Activated naive CD4-positive, alpha-beta T cell treated with anti-CD3 and anti-CD28 coated beads, Interleukin-2, amount 50 U/mL, for 72 hours (primary cell): ENCODE measurements around the gene ATG9A. TPM values are rescaled to one million over a fixed set of nuclear protein-coding genes. Genes with fewer than 3 reads are reported as not detected.
"Not testable (repeated sequence)": the region's sequence is repeated elsewhere in the genome, so short reads cannot be mapped to it uniquely, and the experiment has no call there.

Source experiments
- ATAC-seq, 2 donors: fragments of 150-1000 bp; cut with Tn5 transposase; 2 replicates each; pipeline ENCODE4 v1.10.0; 2021; ENCODE audit warnings: mild to moderate bottlenecking in 2 of 2, moderate library complexity in 2 of 2
- DNase-seq, 2 donors: peaks; one replicate each; pipeline ENCODE4 v3.0.0; 2021 to 2022; ENCODE audit warnings: low spot score in 2 of 2
- H3K27ac Mint-ChIP-seq, 2 donors: one replicate each; pipeline ENCODE4 v1.8.0; 2022; ENCODE audit warnings: mild to moderate bottlenecking in 2 of 2, mixed read lengths in 2 of 2
- H3K36me3 Mint-ChIP-seq, 2 donors: one replicate each; pipeline ENCODE4 v1.8.0; 2022; ENCODE audit warnings: mixed read lengths in 2 of 2
- H3K9me3 Mint-ChIP-seq, 2 donors: one replicate each; pipeline ENCODE4 v1.8.0; 2022; ENCODE audit warnings: mixed read lengths in 2 of 2
- total RNA-seq, 2 donors: library from RNA; stranded (reverse); gene quantifications; one replicate each; pipeline ENCODE4 v1.2.3, GENCODE V29; 2022

ATG9A gene
- total RNA-seq, 2 donors from 2014 or later: 49.1 to 80.6 TPM

DNA sequence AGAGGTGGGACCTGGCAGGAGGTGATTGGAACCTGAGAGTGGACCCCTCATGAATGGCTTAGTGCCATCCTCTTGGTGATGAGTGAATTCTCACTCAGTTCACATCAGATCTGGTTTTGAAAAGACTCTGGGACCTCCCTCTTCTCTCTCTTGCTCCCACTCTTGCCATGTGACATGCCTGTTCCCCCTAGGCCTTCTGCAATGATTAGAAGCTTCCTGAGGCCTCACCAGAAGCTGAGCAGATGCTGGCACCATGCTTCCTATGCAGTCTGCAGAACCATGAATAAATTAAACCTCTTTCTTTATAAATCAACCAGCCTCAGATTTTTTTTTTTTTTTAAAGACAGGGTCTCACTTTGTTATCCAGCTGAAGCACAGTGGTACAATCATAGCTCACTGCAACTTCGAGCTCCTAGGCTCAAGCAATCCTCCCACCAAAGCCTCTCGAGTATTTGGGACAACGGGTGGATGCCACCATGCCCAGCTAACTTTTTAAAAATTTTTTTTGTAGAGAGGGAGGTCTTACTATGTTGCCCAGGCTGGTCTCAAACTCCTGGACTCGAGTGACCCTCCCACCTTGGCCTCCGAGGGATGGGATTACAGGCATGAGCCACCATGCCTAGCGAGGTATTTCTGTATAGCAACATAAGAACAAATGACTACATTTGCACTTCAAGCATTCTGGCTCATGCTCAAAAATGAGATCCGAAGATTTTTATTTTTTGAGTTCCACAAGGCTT lies 24.8 kb downstream of the ATG9A start:
- Mint-ChIP-seq H3K9me3 (peaks cover 0 to 4% of the 10 kb centered on the region in 2 donors), H3K27ac (no peak overlapping the region), H3K36me3 (peaks cover 0 to 15% of the 10 kb centered on the region in 2 donors)
- DNase-seq (no peak), ATAC-seq (no peak)

DNA sequence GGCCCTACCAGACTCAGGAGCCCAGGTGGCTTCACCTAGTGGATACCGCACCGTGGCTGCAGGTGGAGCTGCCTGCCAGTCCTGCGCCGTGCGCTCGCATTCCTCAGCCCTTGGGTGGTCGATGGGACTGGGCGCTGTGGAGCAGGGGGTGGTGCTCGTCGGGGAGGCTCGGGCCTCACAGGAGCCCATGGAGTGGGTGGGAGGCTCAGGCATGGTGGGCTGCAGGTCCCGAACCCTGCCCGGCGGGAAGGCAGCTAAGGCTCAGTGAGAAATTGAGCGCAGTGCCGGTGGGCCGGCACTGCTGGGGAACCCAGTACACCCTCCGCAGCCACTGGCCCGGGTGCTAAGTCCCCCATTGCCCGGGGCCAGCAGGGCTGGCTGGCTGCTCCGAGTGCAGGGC lies 28.1 kb downstream of the ATG9A start:
- not testable (repeated sequence) for ATAC-seq, H3K9me3 Mint-ChIP-seq, DNase-seq
- Mint-ChIP-seq H3K27ac (peak overlapping the region in 1 of 2 donors; percentile 54), H3K36me3 (peaks cover 0 to 15% of the 10 kb centered on the region in 2 donors)

DNA sequence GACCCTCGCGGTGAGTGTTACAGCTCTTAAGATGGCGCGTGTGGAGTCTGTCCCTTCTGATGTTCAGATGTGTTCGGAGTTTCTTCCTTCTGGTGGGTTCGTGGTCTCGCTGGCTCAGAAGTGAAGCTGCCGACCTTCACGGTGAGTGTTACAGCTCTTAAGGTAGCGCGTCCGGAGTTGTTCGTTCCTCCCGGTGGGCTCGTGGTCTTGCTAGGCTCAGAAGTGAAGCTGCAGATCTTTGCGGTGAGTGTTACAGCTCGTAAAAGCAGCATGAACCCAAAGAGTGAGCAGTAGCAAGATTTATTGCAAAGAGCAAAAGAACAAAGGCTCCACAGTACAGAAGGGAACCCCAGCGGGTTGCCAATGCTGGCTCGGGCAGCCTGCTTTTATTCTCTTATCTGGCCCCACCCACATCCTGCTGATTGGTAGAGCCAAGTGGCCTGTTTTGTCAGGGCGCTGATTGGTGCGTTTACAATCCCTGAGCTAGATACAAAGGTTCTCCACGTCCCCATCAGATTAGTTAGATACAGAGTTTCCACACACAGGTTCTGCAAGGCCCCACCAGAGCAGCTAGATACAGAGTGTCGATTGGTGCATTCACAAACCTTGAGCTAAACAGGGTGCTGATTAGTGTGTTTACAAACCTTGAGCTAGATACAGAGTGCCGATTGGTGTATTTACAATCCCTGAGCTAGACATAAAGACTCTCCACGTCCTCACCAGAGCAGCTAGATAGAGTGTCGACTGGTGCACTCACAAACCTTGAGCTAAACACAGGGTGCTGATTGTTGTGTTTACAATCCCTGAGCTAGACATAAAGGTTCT lies 28.7 kb downstream of the ATG9A start:
- not testable (repeated sequence) for ATAC-seq, DNase-seq, H3K9me3 Mint-ChIP-seq
- peak overlapping the region; percentile 54 to 76 for H3K27ac Mint-ChIP-seq
- H3K36me3 Mint-ChIP-seq: peaks cover 0 to 15% of the 10 kb centered on the region in 2 donors

DNA sequence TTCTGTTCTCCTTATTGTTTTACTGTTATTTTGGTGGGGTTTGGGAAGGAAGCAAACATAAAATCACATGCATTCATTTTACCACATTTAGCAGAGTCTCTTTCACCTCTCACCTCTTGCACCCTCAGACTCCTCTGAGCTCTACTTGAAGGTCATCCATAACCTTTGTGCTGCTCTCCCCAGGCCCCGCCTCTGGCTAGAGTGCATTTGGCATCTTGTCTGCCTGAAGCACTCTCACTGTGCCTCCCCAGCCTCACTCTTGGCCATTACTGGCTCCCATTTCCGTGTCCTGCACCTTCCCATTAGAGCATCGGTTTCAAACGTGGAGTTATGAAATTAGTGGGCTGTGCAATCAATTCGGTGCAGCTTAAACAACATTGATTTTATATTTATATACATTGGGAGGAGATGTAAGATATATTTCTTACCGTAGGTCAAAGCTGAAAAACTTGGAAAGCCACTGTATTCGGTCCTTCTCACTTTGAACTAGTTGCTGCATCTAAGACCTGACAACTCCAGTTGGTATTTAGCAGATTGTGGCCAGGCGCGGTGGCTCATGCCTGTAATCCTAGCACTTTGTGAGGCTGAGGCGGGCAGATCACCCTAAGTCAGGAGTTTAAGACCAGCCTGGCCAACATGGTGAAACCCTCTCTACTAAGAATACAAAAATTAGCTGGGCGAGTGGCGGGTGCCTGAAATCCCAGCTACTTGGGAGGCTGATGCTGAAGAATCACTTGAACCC lies 29.8 kb downstream of the ATG9A start:
- H3K9me3 Mint-ChIP-seq: peaks cover 0 to 4% of the 10 kb centered on the region in 2 donors
- ATAC-seq: peak in 1 of 2 donors; percentile 37
- no peak overlapping the region for H3K27ac Mint-ChIP-seq
- no peak for DNase-seq
- peaks cover 0 to 12% of the 10 kb centered on the region in 2 donors for H3K36me3 Mint-ChIP-seq

DNA sequence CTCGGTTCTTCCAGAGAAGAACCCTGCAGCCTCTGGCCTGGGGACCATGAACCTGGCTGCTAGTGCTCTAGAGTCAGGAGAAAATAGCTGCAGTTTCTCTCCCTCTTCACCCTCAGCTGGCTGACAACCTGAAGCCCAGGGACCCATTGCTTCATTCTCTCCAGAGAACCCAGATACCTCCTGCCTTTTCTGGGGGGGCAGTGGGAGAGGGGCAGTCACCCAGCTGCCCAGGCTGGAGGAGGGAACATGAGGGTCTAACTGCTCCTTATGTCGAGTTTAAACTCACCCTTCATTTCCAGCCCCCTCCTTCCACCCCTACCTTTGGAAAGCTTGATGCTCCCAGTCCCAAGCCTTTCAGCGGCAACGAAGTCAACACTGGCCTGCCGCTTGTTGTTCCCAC lies 30.5 kb downstream of the ATG9A start:
- ATAC-seq: peak in 1 of 2 donors; percentile 18
- no peaks in the 10 kb centered on the region for H3K9me3 Mint-ChIP-seq
- H3K36me3 Mint-ChIP-seq: peaks cover 0 to 7% of the 10 kb centered on the region in 2 donors
- no peak for DNase-seq
- H3K27ac Mint-ChIP-seq: no peak overlapping the region

DNA sequence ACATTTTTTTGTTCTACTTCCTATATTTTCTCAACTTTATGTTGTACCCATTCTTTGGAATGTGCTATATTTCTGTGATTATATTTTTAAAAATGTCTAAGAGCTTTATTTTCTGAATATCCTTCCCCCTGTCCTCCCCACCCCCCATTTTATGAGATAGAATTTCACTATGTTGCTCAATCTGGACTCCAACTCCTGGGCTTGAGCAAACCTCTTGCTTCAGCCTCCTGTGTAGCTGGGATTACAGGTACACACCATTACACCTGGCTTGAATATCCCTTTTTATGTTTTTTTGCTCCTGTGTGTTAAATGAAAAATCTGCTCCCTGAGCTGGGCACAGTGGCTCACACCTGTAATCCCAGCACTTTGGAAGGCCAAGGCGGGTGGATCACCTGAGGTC lies 32.0 kb downstream of the ATG9A start:
- Mint-ChIP-seq H3K9me3 (no peaks in the 10 kb centered on the region), H3K27ac (no peak overlapping the region), H3K36me3 (peaks cover 0 to 7% of the 10 kb centered on the region in 2 donors)
- no peak for DNase-seq
- no peak for ATAC-seq

DNA sequence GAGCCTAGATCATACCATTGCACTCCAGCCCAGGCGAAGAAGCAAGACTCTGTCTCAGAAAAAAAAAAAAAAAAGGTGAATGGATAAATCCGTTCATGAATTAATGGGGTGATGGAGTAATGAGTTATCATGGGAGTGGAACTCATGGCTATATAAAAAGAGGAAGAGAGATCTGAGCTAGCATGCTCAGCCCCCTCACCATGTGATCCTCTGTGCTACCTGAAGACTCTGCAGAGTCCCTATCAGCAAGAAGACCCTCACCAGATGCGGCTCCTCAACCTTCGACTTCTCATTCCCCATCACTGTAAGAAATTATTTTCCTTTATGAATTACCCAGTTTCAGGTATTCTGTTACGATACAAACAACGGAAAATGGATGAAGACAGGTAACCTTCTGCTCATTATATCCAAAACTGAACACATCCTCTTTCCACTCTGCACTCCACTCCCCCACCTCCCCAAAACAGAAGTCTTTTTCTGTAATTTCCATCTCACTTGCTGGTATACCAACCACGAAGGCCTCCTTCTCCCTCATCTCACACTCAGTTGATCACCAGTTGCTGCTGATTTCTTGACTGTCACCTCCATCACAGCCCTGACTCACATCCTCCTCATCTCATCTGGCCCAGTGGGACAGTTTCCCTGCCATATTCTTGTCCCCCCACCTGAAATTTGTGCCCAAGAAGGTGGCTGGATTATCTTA lies 42.5 kb downstream of the ATG9A start:
- H3K36me3 Mint-ChIP-seq: peaks cover 5 to 16% of the 10 kb centered on the region in 2 donors
- peak overlapping the region; percentile 38 to 58 for H3K27ac Mint-ChIP-seq
- peak; percentile 94 to 96 for ATAC-seq
- H3K9me3 Mint-ChIP-seq: no peaks in the 10 kb centered on the region
- DNase-seq: peak; percentile 19 to 51

DNA sequence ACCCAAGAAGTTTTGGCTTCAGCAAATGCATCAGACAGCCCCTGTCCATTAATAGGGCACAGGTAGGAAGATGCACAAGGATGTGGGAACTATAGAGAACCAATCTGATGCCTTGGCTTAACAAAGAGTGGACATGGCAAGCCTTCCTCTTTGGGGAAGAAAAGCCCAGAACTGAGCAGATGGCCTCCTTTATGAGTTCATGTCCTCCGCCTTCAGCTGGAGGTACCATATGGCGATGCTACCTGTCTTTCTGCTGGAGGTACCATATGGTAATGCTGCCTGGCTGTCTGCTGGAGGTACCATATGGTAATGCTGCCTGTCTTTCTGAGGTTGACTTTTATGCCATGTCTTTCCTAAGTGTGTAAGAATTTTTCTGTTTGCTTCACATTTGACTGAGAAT lies 45.3 kb downstream of the ATG9A start:
- Mint-ChIP-seq H3K36me3 (peaks cover 13 to 34% of the 10 kb centered on the region in 2 donors), H3K27ac (no peak overlapping the region), H3K9me3 (no peaks in the 10 kb centered on the region)
- DNase-seq (no peak), ATAC-seq (no peak)

DNA sequence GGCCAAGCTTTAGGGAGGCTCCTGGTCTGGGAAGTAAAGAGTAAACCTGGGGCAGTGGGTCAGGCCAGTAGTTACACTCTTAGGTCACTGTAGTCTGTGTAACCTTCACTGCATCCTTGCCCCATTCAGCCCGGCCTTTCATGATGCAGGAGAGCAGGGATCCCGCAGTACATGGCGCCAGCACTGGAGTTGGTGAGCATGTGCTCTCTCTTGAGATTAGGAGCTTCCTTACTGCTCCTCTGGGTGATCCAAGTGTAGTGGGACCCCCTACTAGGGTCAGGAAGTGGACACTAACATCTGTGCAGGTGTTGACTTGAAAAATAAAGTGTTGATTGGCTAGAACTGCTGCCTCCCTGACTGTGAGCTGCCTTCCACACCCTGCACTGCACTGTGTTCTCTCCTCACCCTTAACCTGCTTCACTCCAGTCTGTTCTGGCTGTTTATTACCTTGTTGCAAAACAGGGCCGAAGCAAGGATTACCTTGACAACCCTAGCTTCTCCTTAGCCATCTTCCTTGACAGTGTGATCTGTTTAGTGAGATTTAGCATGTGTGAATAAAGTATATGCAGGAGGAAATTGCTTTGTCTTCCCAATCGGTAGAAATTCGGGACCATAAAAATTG lies 46.2 kb downstream of the ATG9A start:
- no peak for DNase-seq
- Mint-ChIP-seq H3K9me3 (no peaks in the 10 kb centered on the region), H3K36me3 (peaks cover 20 to 41% of the 10 kb centered on the region in 2 donors), H3K27ac (peak overlapping the region; percentile 64 to 88)
- no peak for ATAC-seq

DNA sequence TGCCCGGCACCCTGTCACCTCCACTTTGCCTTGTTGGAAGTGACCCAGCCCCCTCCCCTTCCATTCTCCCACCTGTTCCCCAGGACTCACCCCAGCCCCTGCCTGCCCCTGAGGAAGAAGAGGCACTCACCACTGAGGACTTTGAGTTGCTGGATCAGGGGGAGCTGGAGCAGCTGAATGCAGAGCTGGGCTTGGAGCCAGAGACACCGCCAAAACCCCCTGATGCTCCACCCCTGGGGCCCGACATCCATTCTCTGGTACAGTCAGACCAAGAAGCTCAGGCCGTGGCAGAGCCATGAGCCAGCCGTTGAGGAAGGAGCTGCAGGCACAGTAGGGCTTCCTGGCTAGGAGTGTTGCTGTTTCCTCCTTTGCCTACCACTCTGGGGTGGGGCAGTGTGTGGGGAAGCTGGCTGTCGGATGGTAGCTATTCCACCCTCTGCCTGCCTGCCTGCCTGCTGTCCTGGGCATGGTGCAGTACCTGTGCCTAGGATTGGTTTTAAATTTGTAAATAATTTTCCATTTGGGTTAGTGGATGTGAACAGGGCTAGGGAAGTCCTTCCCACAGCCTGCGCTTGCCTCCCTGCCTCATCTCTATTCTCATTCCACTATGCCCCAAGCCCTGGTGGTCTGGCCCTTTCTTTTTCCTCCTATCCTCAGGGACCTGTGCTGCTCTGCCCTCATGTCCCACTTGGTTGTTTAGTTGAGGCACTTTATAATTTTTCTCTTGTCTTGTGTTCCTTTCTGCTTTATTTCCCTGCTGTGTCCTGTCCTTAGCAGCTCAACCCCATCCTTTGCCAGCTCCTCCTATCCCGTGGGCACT lies 46.9 kb downstream of the ATG9A start:
- Mint-ChIP-seq H3K9me3 (no peaks in the 10 kb centered on the region), H3K36me3 (peaks cover 23 to 44% of the 10 kb centered on the region in 2 donors), H3K27ac (peak overlapping the region; percentile 64 to 93)
- peak in 1 of 2 donors; percentile 21 for ATAC-seq
- peak in 1 of 2 donors; percentile 23 for DNase-seq

DNA sequence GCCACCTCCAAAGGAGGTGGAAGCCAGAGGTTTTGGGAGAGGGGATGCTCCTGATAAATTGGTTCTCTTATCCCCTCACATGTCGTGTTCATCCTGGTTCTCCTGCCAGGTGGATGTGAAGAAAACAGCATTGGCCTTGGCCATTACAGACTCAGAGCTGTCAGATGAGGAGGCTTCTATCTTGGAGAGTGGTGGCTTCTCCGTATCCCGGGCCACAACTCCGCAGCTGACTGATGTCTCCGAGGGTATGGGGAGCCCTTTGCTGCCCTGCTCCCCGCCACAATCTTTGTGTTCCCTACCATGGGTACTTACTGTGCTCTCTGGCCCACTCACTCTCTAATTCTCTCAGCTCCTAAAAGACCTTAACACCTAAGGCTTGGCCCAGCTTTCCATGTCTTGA lies 47.9 kb downstream of the ATG9A start:
- DNase-seq (no peak), ATAC-seq (no peak)
- peaks cover 30 to 50% of the 10 kb centered on the region in 2 donors for H3K36me3 Mint-ChIP-seq
- H3K27ac Mint-ChIP-seq: peak overlapping the region in 1 of 2 donors; percentile 93
- no peaks in the 10 kb centered on the region for H3K9me3 Mint-ChIP-seq

DNA sequence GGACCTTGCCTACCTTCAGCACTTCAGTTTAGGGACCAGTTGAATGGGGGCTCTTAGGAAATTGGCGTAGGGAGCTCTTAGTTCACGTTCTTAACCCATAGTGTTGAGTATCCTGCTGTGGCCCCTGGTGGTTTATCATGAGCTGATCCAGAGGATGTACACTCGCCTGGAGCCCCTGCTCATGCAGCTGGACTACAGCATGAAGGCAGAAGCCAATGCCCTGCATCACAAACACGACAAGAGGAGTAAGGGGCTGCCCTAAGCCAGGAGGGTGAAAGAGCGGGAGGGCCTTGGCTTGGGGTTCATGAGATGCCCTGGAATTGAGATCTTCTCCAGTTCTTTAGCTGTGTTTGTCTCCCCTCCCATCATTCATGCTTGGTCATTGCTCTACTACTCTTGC lies 48.5 kb downstream of the ATG9A start:
- no peak for ATAC-seq
- Mint-ChIP-seq H3K27ac (peak overlapping the region; percentile 16 to 93), H3K36me3 (peaks cover 33 to 48% of the 10 kb centered on the region in 2 donors), H3K9me3 (no peaks in the 10 kb centered on the region)
- DNase-seq: no peak

DNA sequence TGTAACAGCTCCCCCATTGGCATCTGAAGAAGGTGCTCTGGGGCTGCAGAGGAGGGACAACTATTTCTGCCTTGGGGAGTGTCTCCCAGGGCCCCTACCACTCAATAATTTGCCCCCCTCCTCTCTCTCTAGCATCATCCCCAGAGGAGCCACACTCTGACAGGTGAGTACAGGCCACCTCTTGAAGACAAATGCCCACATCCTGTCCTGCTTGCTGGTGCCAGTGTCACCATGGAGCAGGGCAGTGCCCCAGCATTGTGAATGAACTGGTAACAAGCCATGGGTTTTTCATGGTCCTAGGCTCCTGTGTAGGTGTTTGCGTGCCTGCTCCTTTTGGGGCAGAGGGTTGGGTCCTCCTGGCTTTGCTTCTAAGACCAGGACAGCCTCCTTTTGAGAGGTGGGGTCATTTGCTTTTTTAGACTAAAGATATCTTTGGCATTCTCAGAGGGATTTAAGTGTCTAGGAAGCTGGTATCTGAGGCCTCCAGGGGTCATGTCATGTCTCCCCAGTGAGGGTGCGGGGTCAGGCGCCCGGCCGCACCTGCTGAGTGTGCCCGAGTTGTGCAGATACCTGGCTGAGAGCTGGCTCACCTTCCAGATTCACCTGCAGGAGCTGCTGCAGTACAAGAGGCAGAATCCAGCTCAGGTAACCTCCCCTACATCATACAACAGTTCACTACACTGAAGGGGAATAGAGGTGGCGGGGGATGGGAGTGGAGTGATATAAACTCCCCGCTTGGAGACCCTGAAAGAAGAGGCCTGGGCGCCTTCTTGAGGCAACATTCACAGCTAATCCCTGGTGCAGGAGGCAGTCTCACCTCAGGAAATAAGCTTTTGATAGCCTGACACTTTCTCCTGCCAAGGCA lies 49.6 kb downstream of the ATG9A start:
- ATAC-seq (no peak), DNase-seq (peak in 1 of 2 donors; percentile 42)
- Mint-ChIP-seq H3K27ac (peak overlapping the region; percentile 91 to 98), H3K36me3 (peaks cover 37 to 40% of the 10 kb centered on the region in 2 donors), H3K9me3 (no peaks in the 10 kb centered on the region)
